PC-3 (cell line): ENCODE data around the gene ABCA3.

Experiments used
- CTCF ChIP-seq: fragments of 300-600 bp; sonication (generic); conservative IDR thresholded peaks from 2 replicates; pipeline ENCODE4 v1.5.1; 2017; ENCODE audit warnings: antibody characterized with exemption, low read depth, mild to moderate bottlenecking, low read length
- EZH2 ChIP-seq: fragments of 300-600 bp; sonication (generic); IDR thresholded peaks from one replicate; pipeline ENCODE4 v1.6.1; 2017; ENCODE audit warnings: antibody characterized with exemption, mild to moderate bottlenecking, low read length; ENCODE audit not compliant: unreplicated experiment
- EZH2phosphoT487 ChIP-seq: fragments of 300-600 bp; sonication (generic); IDR thresholded peaks from 2 replicates; pipeline ENCODE4 v1.6.1; 2018; ENCODE audit warnings: mild to moderate bottlenecking, antibody characterized with exemption, low read length, borderline replicate concordance

- TF ChIP-seq CTCF (no peak), EZH2phosphoT487 (no peak), EZH2 (no peak)
Observed at GRCh38 chr16:2384426-2384825, 43.9 kb upstream of the ABCA3 start.
